HepG2 (cell line): ENCODE results near the gene BLOC1S1. TPM values are rescaled to one million over a fixed set of nuclear protein-coding genes. Genes with fewer than 3 reads are reported as not detected.

Experiments used
- CBFB ChIP-seq: sonication (generic); formaldehyde crosslinking; IDR thresholded peaks from 2 replicates; pipeline ENCODE4 v1.4.0; 2020; ENCODE audit warnings: missing genetic modification reagents
- FOXM1 ChIP-seq: sonication (generic); formaldehyde crosslinking; IDR thresholded peaks from 2 replicates; pipeline ENCODE4 v1.5.0; 2020; ENCODE audit warnings: missing genetic modification reagents
- HMG20A ChIP-seq: IDR thresholded peaks from 2 replicates; pipeline ENCODE4 v1.6.1; 2016; ENCODE audit warnings: borderline replicate concordance
- KLF13 ChIP-seq: sonication (generic); formaldehyde crosslinking; IDR thresholded peaks from 2 replicates; pipeline ENCODE4 v1.4.0; 2020; ENCODE audit warnings: mild to moderate bottlenecking, missing genetic modification reagents
- MED8 ChIP-seq: sonication (generic); formaldehyde crosslinking; IDR thresholded peaks from 2 replicates; pipeline ENCODE4 v1.8.1; 2023; ENCODE audit warnings: mild to moderate bottlenecking, missing genetic modification reagents; ENCODE audit not compliant: insufficient replicate concordance
- MYC ChIP-seq: sonication (generic); formaldehyde crosslinking; IDR thresholded peaks from 2 replicates; pipeline ENCODE4 v1.9.0; 2021; ENCODE audit warnings: missing genetic modification reagents, borderline replicate concordance
- STAT5B ChIP-seq: sonication (generic); formaldehyde crosslinking; IDR thresholded peaks from 2 replicates; pipeline ENCODE4 v1.4.0; 2020; ENCODE audit warnings: missing genetic modification reagents
- THYN1 ChIP-seq: sonication (generic); formaldehyde crosslinking; IDR thresholded peaks from 2 replicates; pipeline ENCODE4 v1.8.1; 2023; ENCODE audit warnings: low read depth, mild to moderate bottlenecking, moderate library complexity, missing genetic modification reagents, borderline replicate concordance
- ZC3H4 ChIP-seq: sonication (generic); formaldehyde crosslinking; IDR thresholded peaks from 2 replicates; pipeline ENCODE4 v1.4.0; 2020; ENCODE audit warnings: missing genetic modification reagents, borderline replicate concordance
- ZNF136 ChIP-seq: sonication (generic); formaldehyde crosslinking; IDR thresholded peaks from 2 replicates; pipeline ENCODE4 v1.8.1; 2022; ENCODE audit warnings: low read depth, mild to moderate bottlenecking, moderate library complexity, missing genetic modification reagents
- ZNF264 ChIP-seq: sonication (generic); formaldehyde crosslinking; IDR thresholded peaks from 2 replicates; pipeline ENCODE4 v1.4.0; 2020; ENCODE audit warnings: missing genetic modification reagents
- ZNF296 ChIP-seq: sonication (generic); formaldehyde crosslinking; conservative IDR thresholded peaks from 2 replicates; pipeline ENCODE4 v1.5.0; 2020; ENCODE audit warnings: mild to moderate bottlenecking, missing genetic modification reagents
- ZNF609 ChIP-seq: sonication (generic); formaldehyde crosslinking; IDR thresholded peaks from 2 replicates; pipeline ENCODE4 v1.4.0; 2020; ENCODE audit warnings: mild to moderate bottlenecking, missing genetic modification reagents, borderline replicate concordance
- ZNF644 ChIP-seq: IDR thresholded peaks from 2 replicates; pipeline ENCODE4 v1.6.1; 2016; ENCODE audit warnings: low read depth
- ZSCAN9 ChIP-seq: IDR thresholded peaks from 2 replicates; pipeline ENCODE4 v1.6.1; 2016; ENCODE audit warnings: borderline replicate concordance
- polyA plus RNA-seq, 8 experiments: library from polyadenylated mRNA; depleted of rRNA in 3 of 8; stranded (reverse) in 7 of 8; unstranded in 1 of 8; fragments of >200 nt; fragmentation: Illumina TruSeq in 4 of 8; extraction: Trizol in 4 of 8; gene quantifications; 2 replicates each; pipeline versions ENCODE4 v1.2.1 to v1.2.3, GENCODE V29; 2011 to 2016; ENCODE audit warnings: low read depth in 4 of 8, missing spikeins in 1 of 8, mixed read lengths in 1 of 8; ENCODE audit not compliant: insufficient read depth in 1 of 8
- total RNA-seq, 5 experiments: library from RNA; depleted of rRNA; stranded (reverse); fragments of >200 nt; fragmentation: Illumina TruSeq; extraction: Trizol; gene quantifications; 2 replicates each; pipeline ENCODE4 v1.2.3, GENCODE V29; 2016; ENCODE audit warnings: low read depth in 1 of 5
- TF ChIP-seq, protein P1 (sequence below): sonication (generic); formaldehyde crosslinking; conservative IDR thresholded peaks from 2 replicates; pipeline ENCODE4 v1.8.1; 2023; ENCODE audit warnings: missing genetic modification reagents
- TF ChIP-seq, protein P2 (sequence below): sonication (generic); formaldehyde crosslinking; IDR thresholded peaks from 2 replicates; pipeline ENCODE4 v1.8.1; 2022; ENCODE audit warnings: low read depth, mild to moderate bottlenecking, missing genetic modification reagents
- TF ChIP-seq, protein P3 (sequence below): IDR thresholded peaks from 2 replicates; pipeline ENCODE4 v1.6.1; 2016; ENCODE audit warnings: low read depth, borderline replicate concordance
- TF ChIP-seq, protein P4 (sequence below): sonication (generic); formaldehyde crosslinking; IDR thresholded peaks from 2 replicates; pipeline ENCODE4 v1.4.0; 2020; ENCODE audit warnings: mild to moderate bottlenecking, missing genetic modification reagents

BLOC1S1 gene
- total and polyA plus RNA-seq, 2 of the 13 experiments (the other 11 are each of a cell fraction or from before 2014, with no cell fraction given): 55.1 to 95.3 TPM

DNA sequence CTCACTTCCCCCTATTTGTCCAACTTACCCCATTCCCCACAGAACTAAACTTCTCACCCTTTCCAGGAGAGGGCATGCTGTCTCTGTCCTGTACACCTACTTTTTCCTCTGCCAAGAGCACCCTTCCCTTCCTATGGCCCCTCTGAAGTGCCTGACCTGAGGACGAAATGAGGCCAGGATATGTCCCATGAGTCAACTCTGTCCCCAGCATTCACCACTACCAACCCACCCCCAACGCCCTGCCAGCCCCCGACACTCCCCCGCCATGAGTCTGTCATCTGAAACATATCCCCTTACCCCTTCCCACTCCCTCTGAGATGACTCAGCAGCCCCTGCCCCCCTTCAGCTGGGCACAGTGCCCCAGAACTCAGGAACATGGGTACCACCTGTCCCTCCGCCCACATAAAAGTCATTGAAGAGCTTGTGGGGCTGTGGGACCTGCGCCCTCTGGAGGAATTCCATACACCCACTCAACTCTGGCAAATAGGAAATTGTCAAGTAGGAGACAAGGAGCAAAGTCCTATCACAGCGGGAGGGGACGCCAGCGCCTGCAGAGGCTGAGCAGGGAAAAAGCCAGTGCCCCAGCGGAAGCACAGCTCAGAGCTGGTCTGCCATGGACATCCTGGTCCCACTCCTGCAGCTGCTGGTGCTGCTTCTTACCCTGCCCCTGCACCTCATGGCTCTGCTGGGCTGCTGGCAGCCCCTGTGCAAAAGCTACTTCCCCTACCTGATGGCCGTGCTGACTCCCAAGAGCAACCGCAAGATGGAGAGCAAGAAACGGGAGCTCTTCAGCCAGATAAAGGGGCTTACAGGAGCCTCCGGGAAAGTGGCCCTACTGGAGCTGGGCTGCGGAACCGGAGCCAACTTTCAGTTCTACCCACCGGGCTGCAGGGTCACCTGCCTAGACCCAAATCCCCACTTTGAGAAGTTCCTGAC, 34.4 kb upstream of the BLOC1S1 start (continued):
- TF ChIP-seq FOXM1 (no peak), ZNF136 (CRISPR knock-in tag) (no peak), MYC (CRISPR knock-in tag) (peak; percentile 33; the same call in 1 of the 2 replicates), KLF13 (CRISPR knock-in tag) (no peak), HMG20A (CRISPR knock-in tag) (peak; percentile 52; the same call in 1 of the 2 replicates), MED8 (CRISPR knock-in tag) (no peak), ZSCAN9 (CRISPR knock-in tag) (peak; percentile 81; the same call in 1 of the 2 replicates), ZNF264 (CRISPR knock-in tag) (peak; percentile 19; the same call in 1 of the 2 replicates), ZC3H4 (CRISPR knock-in tag) (no peak), THYN1 (CRISPR knock-in tag) (no peak), ZNF644 (CRISPR knock-in tag) (peak; percentile 78; the same call in 1 of the 2 replicates), CBFB (no peak), ZNF609 (CRISPR knock-in tag) (no peak), STAT5B (CRISPR knock-in tag) (no peak), ZNF296 (CRISPR knock-in tag) (no peak)
- TF ChIP-seq, protein P1, sequence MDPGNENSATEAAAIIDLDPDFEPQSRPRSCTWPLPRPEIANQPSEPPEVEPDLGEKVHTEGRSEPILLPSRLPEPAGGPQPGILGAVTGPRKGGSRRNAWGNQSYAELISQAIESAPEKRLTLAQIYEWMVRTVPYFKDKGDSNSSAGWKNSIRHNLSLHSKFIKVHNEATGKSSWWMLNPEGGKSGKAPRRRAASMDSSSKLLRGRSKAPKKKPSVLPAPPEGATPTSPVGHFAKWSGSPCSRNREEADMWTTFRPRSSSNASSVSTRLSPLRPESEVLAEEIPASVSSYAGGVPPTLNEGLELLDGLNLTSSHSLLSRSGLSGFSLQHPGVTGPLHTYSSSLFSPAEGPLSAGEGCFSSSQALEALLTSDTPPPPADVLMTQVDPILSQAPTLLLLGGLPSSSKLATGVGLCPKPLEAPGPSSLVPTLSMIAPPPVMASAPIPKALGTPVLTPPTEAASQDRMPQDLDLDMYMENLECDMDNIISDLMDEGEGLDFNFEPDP (CRISPR knock-in tag): no peak
- TF ChIP-seq, protein P2, sequence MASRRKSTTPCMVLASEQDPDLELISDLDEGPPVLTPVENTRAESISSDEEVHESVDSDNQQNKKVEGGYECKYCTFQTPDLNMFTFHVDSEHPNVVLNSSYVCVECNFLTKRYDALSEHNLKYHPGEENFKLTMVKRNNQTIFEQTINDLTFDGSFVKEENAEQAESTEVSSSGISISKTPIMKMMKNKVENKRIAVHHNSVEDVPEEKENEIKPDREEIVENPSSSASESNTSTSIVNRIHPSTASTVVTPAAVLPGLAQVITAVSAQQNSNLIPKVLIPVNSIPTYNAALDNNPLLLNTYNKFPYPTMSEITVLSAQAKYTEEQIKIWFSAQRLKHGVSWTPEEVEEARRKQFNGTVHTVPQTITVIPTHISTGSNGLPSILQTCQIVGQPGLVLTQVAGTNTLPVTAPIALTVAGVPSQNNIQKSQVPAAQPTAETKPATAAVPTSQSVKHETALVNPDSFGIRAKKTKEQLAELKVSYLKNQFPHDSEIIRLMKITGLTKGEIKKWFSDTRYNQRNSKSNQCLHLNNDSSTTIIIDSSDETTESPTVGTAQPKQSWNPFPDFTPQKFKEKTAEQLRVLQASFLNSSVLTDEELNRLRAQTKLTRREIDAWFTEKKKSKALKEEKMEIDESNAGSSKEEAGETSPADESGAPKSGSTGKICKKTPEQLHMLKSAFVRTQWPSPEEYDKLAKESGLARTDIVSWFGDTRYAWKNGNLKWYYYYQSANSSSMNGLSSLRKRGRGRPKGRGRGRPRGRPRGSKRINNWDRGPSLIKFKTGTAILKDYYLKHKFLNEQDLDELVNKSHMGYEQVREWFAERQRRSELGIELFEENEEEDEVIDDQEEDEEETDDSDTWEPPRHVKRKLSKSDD (CRISPR knock-in tag): no peak
- TF ChIP-seq, protein P3, sequence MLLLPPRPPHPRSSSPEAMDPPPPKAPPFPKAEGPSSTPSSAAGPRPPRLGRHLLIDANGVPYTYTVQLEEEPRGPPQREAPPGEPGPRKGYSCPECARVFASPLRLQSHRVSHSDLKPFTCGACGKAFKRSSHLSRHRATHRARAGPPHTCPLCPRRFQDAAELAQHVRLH (CRISPR knock-in tag): no peak
- TF ChIP-seq, protein P4, sequence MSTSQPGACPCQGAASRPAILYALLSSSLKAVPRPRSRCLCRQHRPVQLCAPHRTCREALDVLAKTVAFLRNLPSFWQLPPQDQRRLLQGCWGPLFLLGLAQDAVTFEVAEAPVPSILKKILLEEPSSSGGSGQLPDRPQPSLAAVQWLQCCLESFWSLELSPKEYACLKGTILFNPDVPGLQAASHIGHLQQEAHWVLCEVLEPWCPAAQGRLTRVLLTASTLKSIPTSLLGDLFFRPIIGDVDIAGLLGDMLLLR: no peak
